Measurements from ENCODE around the gene GINS3.

DNA sequence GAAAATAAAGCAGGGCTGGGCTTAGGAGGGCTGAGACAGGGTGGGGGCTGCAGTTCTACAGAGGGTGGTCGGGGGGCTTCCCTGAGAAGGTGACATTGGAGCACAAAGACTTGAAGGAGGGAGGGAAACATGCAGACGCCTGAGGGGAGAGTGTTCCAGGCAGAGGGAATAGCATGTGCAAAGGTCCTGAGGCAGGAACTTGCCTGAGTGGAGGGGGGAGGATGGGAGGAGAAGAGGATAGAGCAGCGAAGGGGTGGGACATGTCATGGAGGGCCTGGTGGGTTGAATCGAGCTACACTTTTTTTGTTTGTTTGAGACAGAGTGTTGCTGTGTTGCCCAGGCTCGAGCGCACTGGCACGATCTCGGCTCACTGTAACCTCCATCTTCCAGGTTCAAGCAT lies 33.0 kb downstream of the GINS3 start:
- TF ChIP-seq CTCF (conservative IDR thresholded peaks at IDR 0.05; ENCODE audit: low read depth, low read length) (no peak), EZH2 (IDR thresholded peaks at IDR 0.05; ENCODE audit: borderline replicate concordance, low read depth, low read length, poor library complexity, severe bottlenecking) (no peak)

All from A673 (cell line).